Suprapubic skin (tissue), 4 donors: Measurements from ENCODE around the gene SDSL. TPM values are rescaled to one million over a fixed set of nuclear protein-coding genes. Genes with fewer than 3 reads are reported as not detected.

Experiments used
- DNase-seq, 2 donors: peaks; one replicate each; pipeline ENCODE4 v3.0.0-alpha.2; 2019; ENCODE audit warnings: low spot score in 2 of 2
- H3K27ac ChIP-seq: fragments of 200-600 bp; sonication (generic); one replicate; pipeline ENCODE4 v1.5.1; 2019
- H3K27me3 ChIP-seq: fragments of 200-600 bp; sonication (generic); one replicate; pipeline ENCODE4 v1.5.1; 2019
- H3K36me3 ChIP-seq: fragments of 200-600 bp; sonication (generic); one replicate; pipeline ENCODE4 v1.5.1; 2019
- H3K4me1 ChIP-seq: fragments of 200-600 bp; sonication (generic); one replicate; pipeline ENCODE4 v1.5.1; 2019
- H3K4me3 ChIP-seq: fragments of 200-600 bp; sonication (generic); one replicate; pipeline ENCODE4 v1.5.1; 2019; ENCODE audit warnings: mild to moderate bottlenecking
- H3K9me3 ChIP-seq: fragments of 200-600 bp; sonication (generic); one replicate; pipeline ENCODE4 v1.5.1; 2019
- EP300 ChIP-seq: sonication (generic); formaldehyde crosslinking; IDR thresholded peaks from one replicate; pipeline ENCODE4 v1.6.1; 2017; ENCODE audit warnings: antibody characterized with exemption
- POLR2A ChIP-seq, 2 donors: fragments of 450-650 bp; IDR thresholded peaks; one replicate each; pipeline ENCODE4 v1.6.1; 2017; ENCODE audit warnings: antibody characterized with exemption in 2 of 2, mild to moderate bottlenecking in 2 of 2, moderate library complexity in 2 of 2
- POLR2AphosphoS5 ChIP-seq, 3 donors: sonication (generic); formaldehyde crosslinking; IDR thresholded peaks; one replicate each; pipeline ENCODE4 v1.6.1; 2017; ENCODE audit warnings: antibody characterized with exemption in 3 of 3
- WGBS: methylation state at CpG from one replicate; pipeline ENCODE4 v1.1.5; 2018; 5-methylcytosine and 5-hydroxymethylcytosine counted together
- total RNA-seq, 4 donors: library from RNA; depleted of rRNA; stranded (reverse); fragments of >200 nt; gene quantifications; one replicate each; pipeline ENCODE4 v1.1.0, GENCODE V29; 2016
- TF ChIP-seq, protein P1 (sequence below), 2 donors: fragments of 200-600 bp in 1 of 2; fragments of 450-650 bp in 1 of 2; sonication (generic) in 1 of 2; IDR thresholded peaks; one replicate each; pipeline ENCODE4 v1.5.1; 2016 to 2019; ENCODE audit warnings: antibody characterized with exemption in 2 of 2, mild to moderate bottlenecking in 1 of 2, moderate library complexity in 1 of 2

SDSL gene
- total RNA-seq, 4 donors from 2014 or later: 0.56 to 2.2 (median 1.2) TPM; not detected in 1

DNA sequence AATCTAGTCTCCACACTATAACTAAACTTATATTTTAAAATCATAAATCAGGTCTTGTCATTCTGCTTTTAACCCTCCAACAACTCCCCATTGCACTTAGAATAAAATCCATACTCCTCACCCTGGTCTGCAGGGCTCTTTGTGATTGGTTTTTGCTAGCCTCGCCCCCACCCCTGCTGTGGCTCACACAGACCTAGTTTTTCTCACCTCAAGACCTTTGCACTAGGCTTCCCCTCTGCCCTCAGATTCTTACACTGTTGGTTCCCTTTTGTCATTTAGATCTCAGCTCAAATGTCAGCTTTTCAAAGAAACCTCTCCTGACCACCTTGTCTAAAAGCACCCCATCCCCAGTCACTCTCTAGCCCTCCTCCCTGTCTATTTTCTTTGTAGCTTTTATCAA is 60.2 kb downstream of the SDSL start:
- H3K27me3 ChIP-seq: peaks cover 92% of the 10 kb centered on the region
- no peak overlapping the region for H3K27ac ChIP-seq
- H3K36me3 ChIP-seq: no peaks in the 10 kb centered on the region
- H3K4me1 ChIP-seq: no peaks in the 10 kb centered on the region
- TF ChIP-seq, protein P1, sequence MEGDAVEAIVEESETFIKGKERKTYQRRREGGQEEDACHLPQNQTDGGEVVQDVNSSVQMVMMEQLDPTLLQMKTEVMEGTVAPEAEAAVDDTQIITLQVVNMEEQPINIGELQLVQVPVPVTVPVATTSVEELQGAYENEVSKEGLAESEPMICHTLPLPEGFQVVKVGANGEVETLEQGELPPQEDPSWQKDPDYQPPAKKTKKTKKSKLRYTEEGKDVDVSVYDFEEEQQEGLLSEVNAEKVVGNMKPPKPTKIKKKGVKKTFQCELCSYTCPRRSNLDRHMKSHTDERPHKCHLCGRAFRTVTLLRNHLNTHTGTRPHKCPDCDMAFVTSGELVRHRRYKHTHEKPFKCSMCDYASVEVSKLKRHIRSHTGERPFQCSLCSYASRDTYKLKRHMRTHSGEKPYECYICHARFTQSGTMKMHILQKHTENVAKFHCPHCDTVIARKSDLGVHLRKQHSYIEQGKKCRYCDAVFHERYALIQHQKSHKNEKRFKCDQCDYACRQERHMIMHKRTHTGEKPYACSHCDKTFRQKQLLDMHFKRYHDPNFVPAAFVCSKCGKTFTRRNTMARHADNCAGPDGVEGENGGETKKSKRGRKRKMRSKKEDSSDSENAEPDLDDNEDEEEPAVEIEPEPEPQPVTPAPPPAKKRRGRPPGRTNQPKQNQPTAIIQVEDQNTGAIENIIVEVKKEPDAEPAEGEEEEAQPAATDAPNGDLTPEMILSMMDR (IDR thresholded peaks at IDR 0.05): no peak
- TF ChIP-seq POLR2A (IDR thresholded peaks at IDR 0.05) (no peak), POLR2AphosphoS5 (IDR thresholded peaks at IDR 0.05) (no peak), EP300 (no peak)
- no peak overlapping the region for H3K4me3 ChIP-seq
- WGBS: 8% methylated on average over 1 of the region's 1 CpG
- DNase-seq: no peak
- H3K9me3 ChIP-seq: no peaks in the 10 kb centered on the region

DNA sequence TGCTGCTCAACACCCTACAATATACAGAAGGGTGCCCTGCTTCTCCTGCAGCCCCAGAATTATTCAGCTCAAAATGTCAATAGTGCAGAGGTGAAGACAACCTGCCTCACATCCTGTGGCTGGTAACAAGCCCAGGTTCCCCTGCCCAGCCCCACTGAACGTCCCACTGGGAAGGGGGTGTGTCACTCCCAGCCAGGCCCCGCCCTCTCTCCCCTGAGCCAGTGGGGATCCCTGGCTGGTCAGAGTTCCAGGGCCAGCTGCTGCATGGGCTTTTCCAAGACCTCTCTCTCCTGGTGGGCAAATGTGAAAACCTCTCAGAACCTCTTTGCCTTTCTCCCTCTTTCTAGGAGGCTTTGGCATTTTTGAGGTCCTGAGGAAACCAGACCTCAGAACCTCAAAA is 63.1 kb downstream of the SDSL start:
- 13% methylated on average over 2 of the region's 2 CpGs for WGBS
- Histone ChIP-seq H3K4me1 (no peaks in the 10 kb centered on the region), H3K9me3 (no peaks in the 10 kb centered on the region), H3K4me3 (no peak overlapping the region), H3K27ac (no peak overlapping the region), H3K36me3 (no peaks in the 10 kb centered on the region), H3K27me3 (peaks cover 76% of the 10 kb centered on the region)
- TF ChIP-seq EP300 (no peak), POLR2AphosphoS5 (IDR thresholded peaks at IDR 0.05) (no peak)
- DNase-seq: no peak

DNA sequence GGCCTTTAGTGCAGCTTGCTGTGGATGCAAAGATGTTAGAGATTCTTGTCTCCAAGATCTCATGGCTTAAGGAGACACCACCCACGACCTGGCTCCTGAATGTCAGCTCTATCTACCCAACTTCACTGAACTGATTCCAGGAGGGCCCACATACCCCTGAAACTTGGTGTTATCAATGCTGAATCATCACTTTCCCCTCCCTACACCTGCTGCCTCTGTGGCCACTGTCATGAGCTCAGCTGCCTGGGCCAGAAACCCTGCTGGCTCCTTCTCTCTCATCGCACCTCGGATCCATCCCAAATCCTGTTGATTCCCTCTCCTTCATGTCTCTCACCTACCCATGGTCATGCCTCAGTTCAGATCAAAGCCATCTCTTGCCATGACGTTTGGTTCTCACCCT is 64.5 kb downstream of the SDSL start:
- H3K27me3 ChIP-seq: peaks cover 63% of the 10 kb centered on the region

More for the DNA sequence above, 64.5 kb downstream of the SDSL start:
- no peak for TF ChIP-seq POLR2AphosphoS5 (IDR thresholded peaks at IDR 0.05)
- no peak for TF ChIP-seq EP300
- no peak for TF ChIP-seq POLR2A (IDR thresholded peaks at IDR 0.05)
- TF ChIP-seq, protein P1 (IDR thresholded peaks at IDR 0.05): no peak
- no peak for DNase-seq
- Histone ChIP-seq H3K9me3 (no peaks in the 10 kb centered on the region), H3K4me1 (no peaks in the 10 kb centered on the region), H3K36me3 (no peaks in the 10 kb centered on the region), H3K4me3 (no peak overlapping the region), H3K27ac (no peak overlapping the region)
- WGBS: 47% methylated on average over 4 of the region's 4 CpGs

Other genes starting within 250 kb of the SDSL start
- gene DDX54, start 236.9 kb upstream of the SDSL start, total RNA-seq: 10 to 100 TPM; 53.9 to 71.8 (median 63.9) TPM
- gene RITA1, start 236.7 kb upstream of the SDSL start, total RNA-seq: 10 to 100 TPM; 14.7 to 21.7 (median 16.9) TPM
- gene TPCN1, start 200.9 kb upstream of the SDSL start, total RNA-seq: 10 to 100 TPM; 15.5 to 74.1 (median 35.6) TPM
- 10 to 100 TPM; 29.1 to 70.2 (median 34.9) TPM for gene SLC8B1, start 87.3 kb upstream of the SDSL start, total RNA-seq
- 10 to 100 TPM; 22.2 to 29.2 (median 27.3) TPM for gene PLBD2, start 63.8 kb upstream of the SDSL start, total RNA-seq
- gene SDS, start 18.5 kb upstream of the SDSL start, total RNA-seq: 1 to 10 TPM in 1 of 4 donors, not detected in 3; 2.7 TPM
- gene LHX5, start 49.5 kb downstream of the SDSL start, total RNA-seq: not detected